Stimulated activated memory B cell treated with anti-CD40 and anti-IgM and Interleukin-4, amounts not matched to agents 10 μg/mL and 1 μg/mL and 100 μg/mL, for 72 hours (primary cell): ENCODE measurements around the gene LRRIQ4.

Source experiments
- ATAC-seq: fragments of 150-1000 bp; cut with Tn5 transposase; 2 replicates; pipeline ENCODE4 v1.10.0; 2021
- H3K27ac Mint-ChIP-seq: one replicate; pipeline ENCODE4 v1.8.0; 2022; ENCODE audit warnings: mild to moderate bottlenecking, mixed read lengths
- H3K27me3 Mint-ChIP-seq: one replicate; pipeline ENCODE4 v1.8.0; 2022; ENCODE audit warnings: mixed read lengths
- H3K36me3 Mint-ChIP-seq: one replicate; pipeline ENCODE4 v1.8.0; 2022; ENCODE audit warnings: mixed read lengths
- H3K4me1 Mint-ChIP-seq: one replicate; pipeline ENCODE4 v1.8.0; 2022; ENCODE audit warnings: mixed read lengths
- H3K4me3 Mint-ChIP-seq: one replicate; pipeline ENCODE4 v1.8.0; 2022; ENCODE audit warnings: mild to moderate bottlenecking, moderate library complexity, mixed read lengths
- H3K9me3 Mint-ChIP-seq: one replicate; pipeline ENCODE4 v1.8.0; 2022; ENCODE audit warnings: mixed read lengths

The LRRIQ4 gene

GRCh38 chr3:169812332-169813235, at the start of gene LRRIQ4, which contains the start of gene LRRC34:
Gene LRRIQ4 (plus strand): TSS chr3:169812870. CDS start chr3:169821922, 9,052 bp downstream.
Gene LRRC34 (minus strand): TSS chr3:169812904. CDS start chr3:169812548, 356 bp downstream.
- peaks cover 31% of the 10 kb centered on the region for H3K4me1 Mint-ChIP-seq
- no peaks in the 10 kb centered on the region for H3K27me3 Mint-ChIP-seq
- peak; percentile 82 for ATAC-seq
- peaks cover 17% of the 10 kb centered on the region for H3K36me3 Mint-ChIP-seq
- peak within 1 kb of the TSS; percentile 86 for H3K4me3 Mint-ChIP-seq
- H3K27ac Mint-ChIP-seq, result peak within 1 kb of the TSS; percentile 97
- H3K9me3 Mint-ChIP-seq, result peaks cover 8% of the 10 kb centered on the region

- no peaks in the 10 kb centered on the region for H3K36me3 Mint-ChIP-seq
- peaks cover 7% of the 10 kb centered on the region for H3K9me3 Mint-ChIP-seq
- no peaks in the 10 kb centered on the region for H3K27me3 Mint-ChIP-seq
- peak; percentile 76 for ATAC-seq
- peaks cover 7% of the 10 kb centered on the region for H3K4me1 Mint-ChIP-seq
- H3K27ac Mint-ChIP-seq, result peak overlapping the region; percentile 96
- peak overlapping the region; percentile 93 for H3K4me3 Mint-ChIP-seq
Measured at GRCh38 chr3:169764312-169764881, 48.3 kb upstream of the LRRIQ4 start.

- ATAC-seq, result peak; percentile 91
- peaks cover 7% of the 10 kb centered on the region for H3K9me3 Mint-ChIP-seq
- H3K4me1 Mint-ChIP-seq, result peaks cover 10% of the 10 kb centered on the region
- no peaks in the 10 kb centered on the region for H3K27me3 Mint-ChIP-seq
- H3K4me3 Mint-ChIP-seq, result peak within 1 kb of the TSS; percentile 93
- no peaks in the 10 kb centered on the region for H3K36me3 Mint-ChIP-seq
- H3K27ac Mint-ChIP-seq, result peak within 1 kb of the TSS; percentile 96
Measured at GRCh38 chr3:169764882-169765612, 47.6 kb upstream of the LRRIQ4 start, which contains the start of gene TERC. Gene TERC (minus strand): TSS chr3:169765060.

- Mint-ChIP-seq H3K4me1 (peaks cover 23% of the 10 kb centered on the region), H3K4me3 (peak within 1 kb of the TSS; percentile 77), H3K27ac (peak within 1 kb of the TSS; percentile 85), H3K36me3 (no peaks in the 10 kb centered on the region), H3K27me3 (no peaks in the 10 kb centered on the region), H3K9me3 (peaks cover 7% of the 10 kb centered on the region)
- peak; percentile 43 for ATAC-seq
Measured at GRCh38 chr3:169769287-169770181, 43.1 kb upstream of the LRRIQ4 start, which contains the start of gene ACTRT3. Gene ACTRT3 (minus strand): TSS chr3:169769561. CDS start chr3:169769520, 41 bp downstream.

- H3K36me3 Mint-ChIP-seq, result peaks cover 20% of the 10 kb centered on the region
- H3K9me3 Mint-ChIP-seq, result no peaks in the 10 kb centered on the region
- no peaks in the 10 kb centered on the region for H3K27me3 Mint-ChIP-seq
- peak; percentile 32 for ATAC-seq
- peak overlapping the region; percentile 98 for H3K4me3 Mint-ChIP-seq
- H3K4me1 Mint-ChIP-seq, result peaks cover 39% of the 10 kb centered on the region
- peak overlapping the region; percentile 98 for H3K27ac Mint-ChIP-seq
Measured at GRCh38 chr3:169771497-169772304, 41.0 kb upstream of the LRRIQ4 start.

GRCh38 chr3:169772305-169772896, 40.3 kb upstream of the LRRIQ4 start:
- peak overlapping the region; percentile 98 for H3K4me3 Mint-ChIP-seq
- peak overlapping the region; percentile 98 for H3K27ac Mint-ChIP-seq
- ATAC-seq, result peak; percentile 62
- H3K36me3 Mint-ChIP-seq, result peaks cover 27% of the 10 kb centered on the region
- no peaks in the 10 kb centered on the region for H3K27me3 Mint-ChIP-seq
- H3K4me1 Mint-ChIP-seq, result peaks cover 39% of the 10 kb centered on the region
- H3K9me3 Mint-ChIP-seq, result no peaks in the 10 kb centered on the region

- peak; percentile 94 for ATAC-seq
- Mint-ChIP-seq H3K4me3 (peak within 1 kb of the TSS; percentile 98), H3K36me3 (peaks cover 28% of the 10 kb centered on the region), H3K27me3 (no peaks in the 10 kb centered on the region), H3K27ac (peak within 1 kb of the TSS; percentile 98), H3K9me3 (no peaks in the 10 kb centered on the region), H3K4me1 (peaks cover 39% of the 10 kb centered on the region)
Measured at GRCh38 chr3:169772897-169773816, 39.5 kb upstream of the LRRIQ4 start, which contains the start of gene MYNN. Gene MYNN (plus strand): TSS chr3:169773396. CDS start chr3:169774296, 900 bp downstream.

GRCh38 chr3:169774186-169774585, 38.5 kb upstream of the LRRIQ4 start:
- ATAC-seq, result no peak
- Mint-ChIP-seq H3K4me1 (peaks cover 39% of the 10 kb centered on the region), H3K27me3 (no peaks in the 10 kb centered on the region), H3K4me3 (peak overlapping the region; percentile 98), H3K27ac (peak overlapping the region; percentile 98), H3K36me3 (peaks cover 35% of the 10 kb centered on the region), H3K9me3 (no peaks in the 10 kb centered on the region)

GRCh38 chr3:169777822-169778221, 34.8 kb upstream of the LRRIQ4 start:
- H3K4me1 Mint-ChIP-seq, result peaks cover 39% of the 10 kb centered on the region
- H3K27ac Mint-ChIP-seq, result no peak overlapping the region
- H3K9me3 Mint-ChIP-seq, result no peaks in the 10 kb centered on the region
- peaks cover 59% of the 10 kb centered on the region for H3K36me3 Mint-ChIP-seq
- H3K27me3 Mint-ChIP-seq, result no peaks in the 10 kb centered on the region
- no peak for ATAC-seq
- H3K4me3 Mint-ChIP-seq, result no peak overlapping the region

GRCh38 chr3:169780742-169781141, 31.9 kb upstream of the LRRIQ4 start:
- peaks cover 16% of the 10 kb centered on the region for H3K4me1 Mint-ChIP-seq
- H3K36me3 Mint-ChIP-seq, result peaks cover 55% of the 10 kb centered on the region
- no peaks in the 10 kb centered on the region for H3K9me3 Mint-ChIP-seq
- no peak overlapping the region for H3K27ac Mint-ChIP-seq
- no peak for ATAC-seq
- H3K4me3 Mint-ChIP-seq, result no peak overlapping the region
- H3K27me3 Mint-ChIP-seq, result no peaks in the 10 kb centered on the region

- H3K27me3 Mint-ChIP-seq, result no peaks in the 10 kb centered on the region
- H3K27ac Mint-ChIP-seq, result no peak overlapping the region
- H3K36me3 Mint-ChIP-seq, result peaks cover 55% of the 10 kb centered on the region
- ATAC-seq, result no peak
- peaks cover 10% of the 10 kb centered on the region for H3K4me1 Mint-ChIP-seq
- H3K9me3 Mint-ChIP-seq, result no peaks in the 10 kb centered on the region
- no peak overlapping the region for H3K4me3 Mint-ChIP-seq
Measured at GRCh38 chr3:169781209-169781855, 31.3 kb upstream of the LRRIQ4 start.

GRCh38 chr3:169787120-169787519, 25.6 kb upstream of the LRRIQ4 start:
- no peak for ATAC-seq
- Mint-ChIP-seq H3K36me3 (peaks cover 34% of the 10 kb centered on the region), H3K4me3 (no peak overlapping the region), H3K27me3 (no peaks in the 10 kb centered on the region), H3K27ac (no peak overlapping the region), H3K9me3 (no peaks in the 10 kb centered on the region), H3K4me1 (no peaks in the 10 kb centered on the region)
